Measurements from ENCODE around the gene MUC5B.

GRCh38 chr11:1297011-1297575 lies 74.2 kb downstream of the MUC5B start:
- TF ChIP-seq POLR2AphosphoS5 (IDR thresholded peaks at IDR 0.05; ENCODE audit: low read depth, low read length) (no peak), POLR2A (IDR thresholded peaks at IDR 0.05; ENCODE audit: low read depth, low read length) (no peak)
